KMS-11 (cell line): Measurements from ENCODE around the gene SHC3.

Experiments used
- H2AFZ ChIP-seq: fragments of 200-600 bp; sonication (generic); 2 replicates; pipeline ENCODE4 v1.6.1; 2016; ENCODE audit warnings: antibody characterized with exemption, mixed run types, low read depth
- H3K27ac ChIP-seq: fragments of 200-600 bp; sonication (generic); 2 replicates; pipeline ENCODE4 v1.6.1; 2016; ENCODE audit warnings: mild to moderate bottlenecking, mixed run types
- H3K27me3 ChIP-seq: fragments of 200-600 bp; sonication (generic); 2 replicates; pipeline ENCODE4 v1.6.1; 2017; ENCODE audit warnings: mild to moderate bottlenecking, low read depth, mixed run types, moderate library complexity; ENCODE audit not compliant: insufficient read depth
- H3K36me3 ChIP-seq: fragments of 200-600 bp; sonication (generic); 2 replicates; pipeline ENCODE4 v1.6.1; 2017; ENCODE audit warnings: mild to moderate bottlenecking, mixed run types; ENCODE audit not compliant: insufficient read depth
- H3K4me1 ChIP-seq: fragments of 200-600 bp; sonication (generic); 2 replicates; pipeline ENCODE4 v1.6.1; 2016; ENCODE audit warnings: mild to moderate bottlenecking, low read depth, mixed run types; ENCODE audit not compliant: poor library complexity, severe bottlenecking
- H3K4me2 ChIP-seq: fragments of 200-600 bp; sonication (generic); 2 replicates; pipeline ENCODE4 v1.7.0; 2016; ENCODE audit warnings: mild to moderate bottlenecking, mixed run types
- H3K4me3 ChIP-seq: fragments of 200-600 bp; sonication (generic); IDR thresholded peaks from 2 replicates; pipeline ENCODE4 v1.6.1; 2017; ENCODE audit warnings: low read depth, low read length, mixed read lengths; ENCODE audit not compliant: insufficient read depth
- H3K79me2 ChIP-seq: fragments of 200-600 bp; sonication (generic); 2 replicates; pipeline ENCODE4 v1.6.1; 2016; ENCODE audit warnings: low read depth, mixed run types; ENCODE audit not compliant: insufficient read depth
- H3K9ac ChIP-seq: fragments of 200-600 bp; sonication (generic); 2 replicates; pipeline ENCODE4 v1.6.1; 2016; ENCODE audit warnings: mild to moderate bottlenecking, mixed run types
- H4K20me1 ChIP-seq: fragments of 200-600 bp; sonication (generic); 2 replicates; pipeline ENCODE4 v1.6.1; 2016; ENCODE audit warnings: mild to moderate bottlenecking, mixed run types; ENCODE audit not compliant: insufficient read depth
- TF ChIP-seq, protein P1 (sequence below): fragments of 200-600 bp; sonication (generic); conservative IDR thresholded peaks from 2 replicates; pipeline ENCODE4 v1.6.1; 2017; ENCODE audit warnings: low read depth, mild to moderate bottlenecking, antibody characterized with exemption, low read length, moderate library complexity, mixed read lengths

SHC3 gene

DNA sequence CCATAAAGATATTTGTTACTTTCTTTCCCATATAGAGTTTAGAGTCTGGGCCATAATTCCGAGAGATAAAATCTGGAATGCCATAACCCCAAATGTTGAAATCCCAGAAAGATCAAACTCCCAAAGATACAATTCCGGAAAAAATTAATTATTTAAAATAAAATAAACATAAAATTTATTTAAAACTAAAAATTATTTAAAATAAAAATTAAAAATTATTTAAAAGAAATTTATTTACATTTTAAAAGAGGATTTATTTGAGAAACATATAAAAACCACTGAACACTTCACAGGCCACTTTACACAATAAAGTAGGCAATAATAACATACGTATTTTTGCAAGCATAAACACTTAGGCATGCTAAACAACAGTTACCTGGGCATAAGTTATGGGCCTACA, 57.9 kb downstream of the SHC3 start:
- no peak overlapping the region for H3K4me3 ChIP-seq
- no peaks in the 10 kb centered on the region for H3K79me2 ChIP-seq
- TF ChIP-seq, protein P1, sequence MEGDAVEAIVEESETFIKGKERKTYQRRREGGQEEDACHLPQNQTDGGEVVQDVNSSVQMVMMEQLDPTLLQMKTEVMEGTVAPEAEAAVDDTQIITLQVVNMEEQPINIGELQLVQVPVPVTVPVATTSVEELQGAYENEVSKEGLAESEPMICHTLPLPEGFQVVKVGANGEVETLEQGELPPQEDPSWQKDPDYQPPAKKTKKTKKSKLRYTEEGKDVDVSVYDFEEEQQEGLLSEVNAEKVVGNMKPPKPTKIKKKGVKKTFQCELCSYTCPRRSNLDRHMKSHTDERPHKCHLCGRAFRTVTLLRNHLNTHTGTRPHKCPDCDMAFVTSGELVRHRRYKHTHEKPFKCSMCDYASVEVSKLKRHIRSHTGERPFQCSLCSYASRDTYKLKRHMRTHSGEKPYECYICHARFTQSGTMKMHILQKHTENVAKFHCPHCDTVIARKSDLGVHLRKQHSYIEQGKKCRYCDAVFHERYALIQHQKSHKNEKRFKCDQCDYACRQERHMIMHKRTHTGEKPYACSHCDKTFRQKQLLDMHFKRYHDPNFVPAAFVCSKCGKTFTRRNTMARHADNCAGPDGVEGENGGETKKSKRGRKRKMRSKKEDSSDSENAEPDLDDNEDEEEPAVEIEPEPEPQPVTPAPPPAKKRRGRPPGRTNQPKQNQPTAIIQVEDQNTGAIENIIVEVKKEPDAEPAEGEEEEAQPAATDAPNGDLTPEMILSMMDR: no peak
- H3K9ac ChIP-seq: no peak overlapping the region
- no peak overlapping the region for H3K27ac ChIP-seq
- H3K36me3 ChIP-seq: no peaks in the 10 kb centered on the region
- no peak overlapping the region for H2AFZ ChIP-seq
- no peaks in the 10 kb centered on the region for H3K27me3 ChIP-seq
- H4K20me1 ChIP-seq: no peaks in the 10 kb centered on the region
- H3K4me1 ChIP-seq: no peaks in the 10 kb centered on the region
- no peak overlapping the region for H3K4me2 ChIP-seq

DNA sequence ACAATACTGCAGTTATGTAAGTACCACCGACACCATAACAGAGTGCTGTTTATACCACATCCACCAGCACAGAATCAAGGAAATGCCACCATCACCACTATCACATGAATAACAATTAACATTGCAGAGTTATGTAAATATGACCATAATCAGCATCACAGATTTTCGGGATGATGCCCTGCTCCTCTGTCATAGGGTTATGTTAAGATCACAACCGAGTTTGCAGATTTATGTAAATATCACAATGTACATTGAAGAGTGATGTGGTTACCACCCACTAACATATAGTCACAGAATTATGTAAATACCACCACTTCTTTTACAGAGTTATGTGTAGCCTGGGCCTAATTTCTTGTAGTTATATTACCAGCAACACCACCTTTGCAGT, 61.8 kb downstream of the SHC3 start:
- TF ChIP-seq, protein P1: no peak
- no peak overlapping the region for H3K9ac ChIP-seq
- no peak overlapping the region for H3K4me2 ChIP-seq
- H3K36me3 ChIP-seq: no peaks in the 10 kb centered on the region
- no peaks in the 10 kb centered on the region for H3K79me2 ChIP-seq
- H3K27me3 ChIP-seq: no peaks in the 10 kb centered on the region
- H4K20me1 ChIP-seq: no peaks in the 10 kb centered on the region
- no peaks in the 10 kb centered on the region for H3K4me1 ChIP-seq
- no peak overlapping the region for H3K27ac ChIP-seq
- H3K4me3 ChIP-seq: no peak overlapping the region
- no peak overlapping the region for H2AFZ ChIP-seq

GRCh38 chr9:89116064-89116804, 62.4 kb downstream of the SHC3 start:
- TF ChIP-seq, protein P1: no peak
- Histone ChIP-seq H3K79me2 (no peaks in the 10 kb centered on the region), H4K20me1 (no peaks in the 10 kb centered on the region), H3K27me3 (no peaks in the 10 kb centered on the region), H3K4me3 (no peak overlapping the region), H3K9ac (no peak overlapping the region), H3K36me3 (no peaks in the 10 kb centered on the region), H3K4me1 (no peaks in the 10 kb centered on the region), H3K27ac (no peak overlapping the region), H2AFZ (no peak overlapping the region), H3K4me2 (no peak overlapping the region)

DNA sequence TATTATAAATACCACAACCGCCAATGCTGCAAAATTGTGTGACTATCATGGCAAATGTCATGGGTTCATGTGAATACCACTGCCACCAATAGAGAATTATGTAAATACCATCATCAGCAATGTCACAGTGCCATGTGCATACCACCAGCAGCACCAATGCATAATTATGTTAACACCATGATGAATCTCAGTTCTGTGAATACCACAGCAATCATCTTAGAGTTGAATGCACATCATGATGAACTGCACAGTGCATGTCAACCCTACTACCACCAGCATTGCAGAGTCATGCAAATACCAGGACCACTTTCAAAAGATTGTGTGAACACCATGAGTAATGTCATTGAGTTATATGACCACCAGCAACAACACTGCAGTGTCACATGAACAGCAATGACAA, 63.2 kb downstream of the SHC3 start:
- Histone ChIP-seq H3K4me3 (no peak overlapping the region), H3K27me3 (no peaks in the 10 kb centered on the region), H2AFZ (no peak overlapping the region), H3K4me1 (no peaks in the 10 kb centered on the region), H3K4me2 (no peak overlapping the region), H3K79me2 (no peaks in the 10 kb centered on the region), H3K9ac (no peak overlapping the region), H4K20me1 (no peaks in the 10 kb centered on the region), H3K27ac (no peak overlapping the region), H3K36me3 (no peaks in the 10 kb centered on the region)
- TF ChIP-seq, protein P1: no peak
